Renal pelvis (tissue), 4 donors: Measurements from ENCODE around the gene TPPP3. TPM values are rescaled to one million over a fixed set of nuclear protein-coding genes. Genes with fewer than 3 reads are reported as not detected.
"Not testable (repeated sequence)": the region's sequence is repeated elsewhere in the genome, so short reads cannot be mapped to it uniquely, and the experiment has no call there.

Source experiments
- DNase-seq: peaks from one replicate; pipeline ENCODE4 v3.0.0-alpha.2; 2013
- polyA plus RNA-seq, 3 donors: library from polyadenylated mRNA; unstranded; fragments of 120-200 nt; gene quantifications; one replicate each; pipeline ENCODE4 v1.2.1, GENCODE V29; 2013; ENCODE audit not compliant: insufficient read length in 3 of 3

Gene TPPP3
- polyA plus RNA-seq, 3 donors: 64.7 to 71.8 (median 69.9) TPM

GRCh38 chr16:67393788-67394154, 473 bp upstream of the TPPP3 start:
- no peak for DNase-seq

DNA sequence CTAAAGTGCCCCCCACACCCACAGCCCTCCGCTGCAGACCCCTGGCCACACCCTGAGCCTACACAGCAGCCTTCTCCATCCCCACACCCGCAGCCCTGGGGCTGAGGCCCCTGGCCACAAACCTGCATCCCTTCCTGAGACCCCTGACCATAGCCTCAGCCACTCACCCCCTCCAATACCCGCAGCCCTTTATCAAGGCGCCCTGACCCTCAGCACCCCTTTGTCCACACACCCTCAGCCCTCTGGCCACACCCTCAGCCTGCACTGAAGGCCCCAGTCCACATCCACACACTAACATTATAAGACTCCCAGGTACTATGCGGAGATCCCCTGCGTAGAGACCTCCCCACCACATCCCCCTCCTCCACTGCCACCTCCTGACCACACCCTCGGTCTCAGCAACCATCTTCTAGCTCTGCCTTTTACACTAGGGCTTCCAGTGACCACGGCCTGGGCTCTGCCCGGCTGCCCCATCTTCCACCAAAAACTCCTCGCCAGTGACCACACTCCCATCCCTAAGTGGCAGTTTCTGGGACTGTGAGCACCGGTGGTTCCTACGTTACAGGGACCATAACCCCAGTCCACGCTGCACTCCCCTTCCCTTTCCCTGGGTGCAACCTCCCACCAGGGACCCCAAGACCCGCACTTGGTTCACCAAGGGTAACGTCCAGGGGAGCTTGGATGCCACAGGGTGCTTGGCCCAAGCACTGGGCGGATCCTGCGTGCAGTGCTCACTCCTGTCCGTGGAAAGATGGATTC, 818 bp downstream of the TPPP3 start:
- DNase-seq: no peak

- DNase-seq: no peak
Measured at GRCh38 chr16:67391424-67392300, 1.6 kb downstream of the TPPP3 start.

GRCh38 chr16:67390816-67391423, 2.4 kb downstream of the TPPP3 start:
- DNase-seq: no peak

GRCh38 chr16:67389911-67390815, 3.1 kb downstream of the TPPP3 start:
- DNase-seq: no peak

- no peak for DNase-seq
Measured at GRCh38 chr16:67388591-67388990, 4.7 kb downstream of the TPPP3 start.

DNA sequence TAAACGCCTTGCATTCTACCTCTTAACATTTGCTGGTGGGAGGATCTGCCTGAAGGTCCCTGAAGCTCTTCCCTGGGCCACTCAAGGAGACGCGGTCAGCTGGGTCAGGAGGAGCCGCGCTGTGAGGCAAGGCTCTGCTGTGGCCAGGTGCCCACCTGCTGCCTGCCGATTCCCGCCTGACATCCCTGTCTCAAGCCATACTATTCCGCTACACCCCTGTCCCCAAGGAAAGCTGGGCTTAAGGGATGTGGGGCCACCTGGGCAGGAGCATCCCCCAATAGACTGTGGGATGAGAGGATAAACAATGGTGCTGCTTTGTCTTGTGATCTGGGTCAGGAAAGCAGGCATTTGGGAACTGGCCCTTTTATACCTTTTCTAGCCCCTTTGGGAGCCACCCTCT, 5.1 kb downstream of the TPPP3 start:
- no peak for DNase-seq

GRCh38 chr16:67387479-67388079, 5.7 kb downstream of the TPPP3 start:
- no peak for DNase-seq

DNA sequence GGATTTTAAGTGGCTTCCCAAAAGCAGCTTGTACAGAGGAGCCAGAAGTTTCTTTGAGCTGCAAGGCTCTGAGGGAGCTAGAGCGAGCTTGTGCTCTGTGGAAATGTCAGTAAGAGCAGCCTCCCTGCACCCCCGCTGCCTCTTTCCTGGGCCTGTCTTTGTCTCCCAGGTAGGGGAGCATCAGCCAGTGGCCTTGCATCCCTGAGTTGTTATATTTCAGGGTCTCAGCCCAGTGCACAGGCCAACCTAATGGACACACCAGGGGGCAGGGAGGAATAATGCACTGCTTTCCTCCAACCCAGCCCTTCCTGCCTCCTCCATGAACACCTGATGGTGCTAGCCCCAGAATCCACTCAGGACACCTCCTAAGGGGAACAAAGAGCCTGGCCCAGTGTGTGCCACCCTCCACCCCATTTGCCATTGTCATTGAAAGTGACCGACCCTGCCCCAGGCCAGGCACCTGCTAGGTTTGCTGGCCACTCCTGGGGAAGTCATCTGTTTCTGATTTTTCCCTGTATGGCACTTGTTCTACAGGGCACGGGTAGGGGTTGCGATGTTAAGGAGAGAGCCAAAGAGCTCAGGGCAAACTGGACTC, 6.3 kb downstream of the TPPP3 start:
- DNase-seq: no peak

DNA sequence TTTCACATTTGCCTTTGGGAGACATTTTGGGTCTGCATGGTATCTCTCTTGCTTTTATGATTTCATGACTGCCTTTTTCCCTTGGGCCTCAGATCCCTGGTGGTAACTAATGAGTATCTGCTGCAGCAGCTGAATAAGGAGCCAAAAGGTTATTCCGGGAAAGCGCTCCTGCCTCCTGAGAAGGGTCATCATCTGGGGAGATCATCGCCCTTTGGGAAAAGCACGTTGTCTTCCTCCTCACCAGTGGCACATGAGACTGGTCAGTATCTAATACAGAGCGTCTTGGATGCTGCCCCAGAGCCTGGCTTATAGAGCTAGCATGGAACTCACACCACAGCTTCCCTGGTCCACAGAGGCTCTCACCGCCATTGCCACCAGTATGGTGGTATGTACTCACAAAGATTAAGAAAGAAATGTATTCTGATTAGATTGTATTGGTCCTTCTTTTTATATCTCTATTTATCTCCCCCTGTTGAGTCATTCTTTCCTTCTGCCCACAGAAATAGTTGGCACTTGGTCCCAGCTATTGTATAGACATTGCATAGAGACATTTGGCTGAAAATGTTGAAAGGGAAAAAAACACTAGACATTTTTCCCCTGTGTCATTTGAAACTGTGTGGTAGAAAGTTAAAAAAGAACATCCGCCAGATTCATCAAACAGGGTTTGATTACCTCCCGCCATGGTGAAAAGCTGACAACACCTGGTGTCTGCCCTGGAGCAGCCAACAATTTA, 8.4 kb downstream of the TPPP3 start:
- no peak for DNase-seq

DNA sequence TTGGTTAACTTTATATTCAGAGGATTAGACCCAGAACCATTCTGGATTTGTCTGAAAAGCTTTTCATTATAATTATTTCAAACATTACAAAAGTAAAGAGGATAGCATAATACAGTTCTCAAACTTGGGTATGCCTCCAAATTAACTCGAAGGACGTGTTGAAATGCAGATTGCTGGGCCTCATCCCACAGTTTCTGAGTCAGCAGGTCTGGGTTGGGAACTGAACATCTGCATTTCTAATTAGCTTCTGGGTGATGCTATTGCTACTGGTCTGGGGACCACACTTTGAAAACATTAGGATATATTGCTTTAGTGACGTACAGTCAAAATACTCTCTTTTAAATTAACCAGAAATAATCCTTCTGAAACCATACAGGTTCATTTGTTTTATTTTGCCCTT, 10.0 kb downstream of the TPPP3 start:
- DNase-seq: no peak

DNA sequence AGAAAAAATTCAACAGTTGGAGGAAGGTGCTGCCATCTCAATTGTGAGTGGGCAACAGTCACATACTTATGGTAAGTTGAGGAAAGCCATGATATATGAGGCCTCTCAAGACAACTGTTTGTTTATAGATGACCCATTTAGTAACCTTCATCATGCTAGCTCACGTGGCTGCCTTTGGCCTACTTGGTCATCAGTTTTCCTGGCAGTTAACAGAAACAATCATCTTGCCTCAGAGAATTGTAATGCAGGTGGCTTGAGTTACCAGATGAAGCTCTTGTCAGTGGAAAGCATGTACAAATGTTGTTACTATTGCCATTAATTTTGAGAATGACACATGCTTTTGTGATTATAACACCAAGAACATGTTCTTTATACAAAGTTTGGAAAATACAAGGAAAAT, 14.7 kb downstream of the TPPP3 start:
- DNase-seq: no peak

DNA sequence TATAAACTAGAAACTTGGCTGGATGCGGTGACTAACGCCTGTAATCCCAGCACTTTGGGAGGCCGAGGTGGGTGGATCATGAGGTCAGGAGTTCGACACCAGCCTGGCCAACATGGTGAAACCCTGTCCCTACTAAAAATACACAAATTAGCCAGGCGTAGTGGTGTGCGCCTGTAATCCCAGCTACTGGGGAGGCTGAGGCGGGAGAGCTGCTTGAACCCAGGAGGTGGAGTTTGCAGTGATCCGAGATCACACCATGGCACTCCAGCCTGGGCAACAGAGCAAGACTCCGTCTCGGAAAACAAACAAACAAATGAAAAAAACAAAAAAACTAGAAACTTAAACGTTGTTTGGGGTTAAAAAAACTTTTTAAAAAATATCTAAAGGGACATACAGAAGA, 17.3 kb downstream of the TPPP3 start:
- not testable (repeated sequence) for DNase-seq

GRCh38 chr16:67372664-67373063, 20.6 kb downstream of the TPPP3 start:
- no peak for DNase-seq

DNA sequence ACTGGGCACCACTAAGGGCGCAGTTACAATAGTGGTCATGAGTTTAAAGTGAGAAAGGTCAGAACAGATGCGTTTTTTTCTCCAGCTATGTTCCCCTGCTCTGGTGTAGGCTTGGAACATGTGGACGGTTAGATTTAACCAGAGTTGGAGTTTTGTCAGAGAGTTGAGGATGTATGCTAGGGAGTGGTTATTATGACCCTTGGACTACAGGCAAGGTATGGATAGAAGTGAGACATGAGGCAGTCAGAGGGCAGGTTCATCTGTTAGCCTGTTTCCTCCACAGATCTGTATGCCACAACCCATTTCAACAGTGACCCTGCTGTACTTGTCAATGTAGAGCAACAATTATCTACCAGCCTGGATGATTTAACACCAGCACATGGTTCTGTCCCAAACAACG, 22.6 kb downstream of the TPPP3 start:
- DNase-seq: no peak

GRCh38 chr16:67364600-67365235, 28.6 kb downstream of the TPPP3 start:
- no peak for DNase-seq

DNA sequence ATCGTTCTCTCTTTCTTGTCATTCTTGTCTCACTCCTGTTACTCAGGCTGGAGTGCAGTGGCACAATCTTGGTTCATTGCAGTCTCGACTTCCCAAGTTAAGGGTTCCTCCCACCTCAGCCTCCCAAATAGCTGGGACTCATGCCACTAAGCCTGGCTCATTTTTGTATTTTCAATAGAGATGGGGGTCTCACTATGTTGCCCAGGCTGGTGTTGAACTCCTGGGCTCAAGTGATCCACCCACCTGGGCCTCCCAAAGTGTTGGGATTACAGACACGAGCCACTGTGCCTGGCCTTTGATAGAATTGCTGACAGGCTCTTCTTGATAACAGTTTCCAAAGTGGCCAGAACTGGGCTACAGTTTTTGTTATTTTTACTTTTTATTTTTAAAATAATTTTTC, 32.3 kb downstream of the TPPP3 start:
- DNase-seq: no peak

DNA sequence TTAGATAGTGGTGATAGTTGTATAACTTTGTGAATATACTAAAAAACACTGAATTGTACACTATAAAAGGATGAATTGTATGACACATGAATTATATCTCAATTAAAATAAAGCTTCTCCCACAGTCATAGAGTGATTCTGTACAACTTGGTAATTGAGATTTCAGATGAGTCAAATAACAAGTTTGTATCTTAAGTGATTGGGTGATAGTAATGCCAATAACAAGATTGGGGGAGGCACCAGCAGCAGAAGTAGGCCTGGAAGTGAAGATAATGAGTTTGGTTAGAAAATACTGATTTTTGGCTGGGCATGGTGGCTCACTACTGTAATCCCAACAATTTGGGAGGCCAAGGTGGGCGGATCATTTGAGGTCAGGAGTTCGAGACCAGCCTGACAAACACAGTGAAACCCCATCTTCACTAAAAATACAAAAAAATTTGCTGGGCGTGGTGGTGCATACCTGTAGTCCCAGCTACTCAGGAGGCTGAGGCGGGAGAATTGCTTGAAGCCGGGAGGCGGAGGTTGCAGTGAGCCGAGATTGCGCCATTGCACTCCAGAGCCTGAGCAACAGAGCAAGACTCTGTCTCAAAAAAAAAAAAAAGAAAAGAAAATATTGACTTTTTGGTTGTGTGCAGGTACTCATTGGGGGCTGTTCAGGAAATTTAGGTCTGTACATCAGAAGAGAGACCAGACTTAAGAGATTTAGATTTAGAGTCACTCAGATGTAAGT, 33.6 kb downstream of the TPPP3 start:
- DNase-seq: not testable (repeated sequence)

GRCh38 chr16:67357561-67357960, 35.7 kb downstream of the TPPP3 start:
- no peak for DNase-seq
